Tibial artery (tissue), 4 donors: Measurements from ENCODE around the gene FUT7.
A peak's percentile ranks its signal among the peaks of the same experiment; 100 is the strongest.
"Not testable (repeated sequence)": the region's sequence is repeated elsewhere in the genome, so short reads cannot be mapped to it uniquely, and the experiment has no call there.

ENCODE experiments used
- DNase-seq, 2 donors: peaks; one replicate each; pipeline ENCODE4 v3.0.0-alpha.2; 2019
- H3K27ac ChIP-seq, 2 donors: fragments of 200-600 bp; sonication (generic) in 1 of 2; 1 replicate in 1 of 2; 2 replicates in 1 of 2; pipeline ENCODE4 v1.5.1; 2018 to 2019; ENCODE audit warnings: mild to moderate bottlenecking in 1 of 2
- H3K27me3 ChIP-seq, 2 donors: fragments of 200-600 bp; sonication (generic) in 1 of 2; one replicate each; pipeline versions ENCODE4 v1.5.1 to v1.6.0; 2016 to 2019
- H3K36me3 ChIP-seq, 3 donors: fragments of 200-600 bp; sonication (generic) in 2 of 3; one replicate each; pipeline ENCODE4 v1.5.1; 2016 to 2019; ENCODE audit warnings: mild to moderate bottlenecking in 2 of 3
- H3K4me1 ChIP-seq, 4 donors: fragments of 200-600 bp; sonication (generic) in 2 of 4; 1 replicate in 3 of 4; 2 replicates in 1 of 4; pipeline ENCODE4 v1.5.1; 2016 to 2019
- H3K4me3 ChIP-seq, 2 donors: fragments of 200-600 bp; sonication (generic) in 1 of 2; 1 replicate in 1 of 2; 2 replicates in 1 of 2; pipeline ENCODE4 v1.5.1; 2018 to 2019; ENCODE audit warnings: mild to moderate bottlenecking in 2 of 2
- H3K9me3 ChIP-seq, 3 donors: fragments of 200-600 bp; sonication (generic) in 1 of 3; one replicate each; pipeline ENCODE4 v1.5.1; 2016 to 2019
- CTCF ChIP-seq, 2 experiments: fragments of 200-600 bp in 1 of 2; fragments of 450-650 bp in 1 of 2; IDR thresholded peaks; one replicate each; pipeline ENCODE4 v1.5.1; 2017 to 2019; ENCODE audit warnings: antibody characterized with exemption in 2 of 2, mild to moderate bottlenecking in 1 of 2, moderate library complexity in 1 of 2
- intact Hi-C: fragments of 100-400 bp; cut with DNase I; formaldehyde crosslinking; loops from one replicate; pipeline ENCODE4 v1.15.0; 2023; ENCODE audit warnings: low total_unique reads

The FUT7 gene

GRCh38 chr9:137007816-137008270 is 24.0 kb downstream of the FUT7 start:
- DNase-seq = no peak

GRCh38 chr9:137007108-137007815 is 24.6 kb downstream of the FUT7 start:
- H3K9me3 ChIP-seq = no peaks in the 10 kb centered on the region
- H3K36me3 ChIP-seq = peaks cover under 1 to 53% (median 42%) of the 10 kb centered on the region in 3 donors
- no peaks in the 10 kb centered on the region for H3K4me1 ChIP-seq
- intact Hi-C loops = no loop called here
- no peaks in the 10 kb centered on the region for H3K27me3 ChIP-seq
- TF ChIP-seq CTCF (IDR thresholded peaks at IDR 0.05) = no peak
- no peak overlapping the region for H3K4me3 ChIP-seq
- no peak for DNase-seq
- no peak overlapping the region for H3K27ac ChIP-seq

More at GRCh38 chr9:137007816-137008270, 24.0 kb downstream of the FUT7 start:
- no peaks in the 10 kb centered on the region for H3K9me3 ChIP-seq
- H3K27ac ChIP-seq = no peak overlapping the region
- intact Hi-C loops = no loop called here
- H3K4me1 ChIP-seq = no peaks in the 10 kb centered on the region
- TF ChIP-seq CTCF (IDR thresholded peaks at IDR 0.05) = no peak
- peaks cover 6 to 59% (median 48%) of the 10 kb centered on the region in 3 donors for H3K36me3 ChIP-seq
- H3K27me3 ChIP-seq = no peaks in the 10 kb centered on the region
- no peak overlapping the region for H3K4me3 ChIP-seq

- no peak overlapping the region for H3K4me3 ChIP-seq
- H3K4me1 ChIP-seq = no peaks in the 10 kb centered on the region
- no peak for TF ChIP-seq CTCF (IDR thresholded peaks at IDR 0.05)
- H3K27ac ChIP-seq = no peak overlapping the region
- H3K27me3 ChIP-seq = no peaks in the 10 kb centered on the region
- H3K36me3 ChIP-seq = peaks cover 0 to 44% (median 33%) of the 10 kb centered on the region in 3 donors
- intact Hi-C loops = no loop called here
- H3K9me3 ChIP-seq = no peaks in the 10 kb centered on the region
- DNase-seq = no peak
Observed at GRCh38 chr9:137006116-137007003, 25.5 kb downstream of the FUT7 start.

- intact Hi-C loops, H3K4me3 ChIP-seq, H3K9me3 ChIP-seq, H3K27me3 ChIP-seq, DNase-seq, H3K27ac ChIP-seq, H3K4me1 ChIP-seq: not testable (repeated sequence)
- peak; percentile 11 to 23 for TF ChIP-seq CTCF (IDR thresholded peaks at IDR 0.05)
- H3K36me3 ChIP-seq = peaks cover 0 to 23% (median 18%) of the 10 kb centered on the region in 3 donors
Observed at GRCh38 chr9:137004285-137004684, 27.6 kb downstream of the FUT7 start.

GRCh38 chr9:137002646-137003041 is 29.2 kb downstream of the FUT7 start:
- intact Hi-C loops = no loop called here
- no peak for TF ChIP-seq CTCF (IDR thresholded peaks at IDR 0.05)
- H3K4me1 ChIP-seq = no peaks in the 10 kb centered on the region
- no peak overlapping the region for H3K4me3 ChIP-seq
- H3K27ac ChIP-seq = no peak overlapping the region
- no peak for DNase-seq
- H3K36me3 ChIP-seq = peaks cover 0 to 7% (median 4%) of the 10 kb centered on the region in 3 donors
- peaks cover 0 to 6% of the 10 kb centered on the region in 2 donors for H3K27me3 ChIP-seq
- H3K9me3 ChIP-seq = no peaks in the 10 kb centered on the region
